ENCODE measurements around the gene CCDC32.

CCDC32 gene

DNA sequence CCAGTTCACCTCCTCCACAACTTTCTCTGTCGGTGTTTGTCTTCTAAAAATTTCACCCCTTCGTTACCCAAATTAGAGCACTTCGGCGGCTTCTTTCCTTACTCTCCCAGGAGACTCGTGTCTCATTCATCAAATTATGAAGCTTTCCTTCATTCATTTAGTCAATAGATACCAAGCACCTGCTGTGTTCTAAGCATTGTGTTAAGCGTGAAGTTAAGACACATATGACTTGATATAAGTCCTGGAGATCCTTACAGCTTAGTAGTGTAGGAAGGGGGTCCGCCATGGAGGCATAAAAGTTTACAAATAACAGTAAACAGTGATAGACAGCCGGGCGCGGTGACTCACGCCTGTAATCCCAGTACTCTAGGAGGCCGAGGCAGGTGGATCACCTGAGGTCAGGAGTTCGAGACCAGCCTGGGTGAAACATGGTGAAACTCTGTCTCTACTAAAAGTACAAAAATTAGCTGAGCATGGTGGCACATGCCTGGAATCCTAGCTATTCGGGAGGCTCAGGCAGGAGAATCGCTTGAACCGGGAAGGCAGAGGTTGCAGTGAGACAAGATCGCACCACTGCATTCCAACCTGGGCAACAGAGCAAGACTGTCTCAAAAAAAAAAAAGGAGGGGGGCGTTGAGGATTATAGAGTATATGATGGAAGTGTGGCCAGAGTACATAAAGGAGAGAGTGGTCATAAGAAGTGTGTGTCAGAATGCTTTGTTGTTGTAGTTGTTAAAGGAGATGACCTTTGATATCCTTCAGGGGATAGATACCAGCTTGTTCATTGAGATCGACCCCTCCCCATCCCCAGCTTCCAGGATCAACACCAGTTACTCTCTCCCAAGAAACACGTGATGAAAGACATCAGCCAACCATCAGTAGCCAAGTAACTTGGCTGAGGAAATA lies 744 bp upstream of the CCDC32 start:
- DNase-seq: no peak

DNA sequence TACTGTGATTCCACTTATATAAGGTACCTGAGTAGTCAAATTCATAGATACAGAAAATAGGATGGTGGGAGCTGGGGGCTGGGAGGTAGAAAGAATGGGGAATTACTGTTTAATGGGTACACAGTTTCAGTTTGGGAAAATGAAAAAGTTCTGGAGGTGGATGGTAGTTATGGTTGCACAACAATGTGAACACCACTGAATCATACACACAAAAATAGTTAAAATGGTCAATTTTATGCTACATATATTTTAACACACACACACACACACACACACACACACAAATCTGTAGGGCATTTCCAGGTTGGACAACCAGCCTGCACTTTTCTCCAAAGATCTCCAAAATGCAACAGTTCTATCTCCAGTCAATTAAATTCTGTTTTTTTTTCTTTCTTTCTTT lies 1.4 kb downstream of the CCDC32 start:
- no peak for DNase-seq

DNA sequence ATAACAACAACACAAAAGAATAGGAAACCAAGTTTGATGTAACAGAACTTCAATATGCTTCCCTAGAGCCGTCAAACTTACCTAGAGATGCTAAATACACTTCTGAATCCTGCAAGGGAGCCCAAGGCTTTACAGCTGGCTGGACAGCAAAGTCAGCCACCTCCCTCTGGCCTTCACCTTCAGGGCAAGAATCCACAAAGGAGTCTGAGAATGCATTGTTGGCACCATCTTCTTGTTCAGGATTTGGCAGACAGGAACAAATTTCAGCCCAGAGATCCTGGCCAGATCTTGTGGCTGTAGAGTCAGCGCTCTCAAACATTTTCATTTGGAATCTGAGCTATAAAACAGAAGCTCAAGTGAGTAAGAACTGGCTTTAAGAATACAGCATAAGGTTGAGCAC lies 2.2 kb downstream of the CCDC32 start:
- DNase-seq: no peak

DNA sequence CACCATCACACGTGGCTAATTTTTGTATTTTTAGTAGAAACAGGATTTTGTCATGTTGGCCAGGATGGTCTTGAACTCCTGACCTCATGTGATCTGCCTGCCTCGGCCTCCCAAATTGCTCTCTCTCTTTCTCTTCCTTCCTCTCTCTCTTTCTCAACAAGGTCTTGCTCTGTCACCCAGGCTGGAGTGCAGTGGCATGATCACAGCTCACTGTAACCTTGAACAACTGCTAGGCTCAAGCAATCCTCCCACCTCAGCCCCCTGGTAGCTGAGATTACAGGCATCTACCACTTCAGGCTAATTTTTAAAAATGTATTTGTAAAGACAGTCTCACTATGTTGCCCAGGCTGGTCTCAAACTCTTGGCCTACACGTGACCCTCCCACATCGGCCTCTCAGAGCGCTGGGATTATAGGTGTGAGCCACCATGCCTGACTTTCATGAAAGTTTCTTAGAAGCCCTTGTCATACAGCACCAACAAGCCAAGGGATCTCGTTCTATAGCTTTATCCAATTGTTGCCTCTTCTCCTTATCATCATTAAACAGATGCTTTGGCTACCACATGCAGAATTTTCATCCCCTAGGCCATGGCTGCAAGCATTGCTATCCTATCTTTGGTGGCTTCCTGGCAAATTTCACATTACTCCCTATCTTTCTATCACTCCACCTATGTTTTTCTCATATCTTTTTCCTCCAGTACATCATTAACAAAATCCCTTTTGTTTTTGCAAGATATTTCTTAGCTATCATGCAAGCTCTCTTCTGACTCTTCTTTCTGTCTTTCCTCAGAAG lies 5.7 kb downstream of the CCDC32 start:
- DNase-seq: no peak

DNA sequence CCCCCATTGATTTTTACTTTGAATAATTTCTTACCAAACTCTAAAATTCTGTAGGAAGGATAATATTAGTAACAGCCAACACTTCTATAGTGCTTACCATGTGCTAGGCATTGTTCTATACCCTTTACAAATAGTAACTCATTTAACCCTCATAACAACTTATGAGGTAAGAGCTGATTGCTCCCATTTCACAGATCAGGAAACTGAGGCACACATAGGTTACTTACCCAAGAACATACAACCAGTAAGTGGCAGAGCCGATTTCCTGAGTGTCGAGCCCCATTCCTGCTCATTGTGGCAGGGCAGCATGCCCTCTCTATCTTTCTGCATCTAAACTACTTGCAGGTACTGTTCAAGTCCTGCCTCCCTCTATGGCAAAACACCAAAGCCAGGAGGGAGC lies 9.0 kb downstream of the CCDC32 start:
- DNase-seq: no peak

DNA sequence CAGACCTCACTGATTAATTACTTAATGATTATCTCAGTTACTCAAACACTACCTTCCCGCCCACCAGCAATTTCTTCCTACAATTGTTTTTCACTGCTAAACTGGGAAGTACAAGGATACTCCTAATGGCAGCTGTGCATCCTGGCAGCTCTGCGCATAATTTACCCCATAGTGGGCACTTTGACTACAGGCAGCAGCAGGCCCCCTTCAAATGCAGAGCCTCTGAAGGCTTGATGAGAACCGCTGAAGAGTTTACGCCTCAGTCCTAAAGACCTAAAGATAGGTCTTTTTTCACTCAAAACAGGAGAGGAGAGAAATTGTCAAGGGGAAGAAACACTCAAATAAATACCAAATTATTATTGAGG lies 10.7 kb downstream of the CCDC32 start:
- DNase-seq: no peak

DNA sequence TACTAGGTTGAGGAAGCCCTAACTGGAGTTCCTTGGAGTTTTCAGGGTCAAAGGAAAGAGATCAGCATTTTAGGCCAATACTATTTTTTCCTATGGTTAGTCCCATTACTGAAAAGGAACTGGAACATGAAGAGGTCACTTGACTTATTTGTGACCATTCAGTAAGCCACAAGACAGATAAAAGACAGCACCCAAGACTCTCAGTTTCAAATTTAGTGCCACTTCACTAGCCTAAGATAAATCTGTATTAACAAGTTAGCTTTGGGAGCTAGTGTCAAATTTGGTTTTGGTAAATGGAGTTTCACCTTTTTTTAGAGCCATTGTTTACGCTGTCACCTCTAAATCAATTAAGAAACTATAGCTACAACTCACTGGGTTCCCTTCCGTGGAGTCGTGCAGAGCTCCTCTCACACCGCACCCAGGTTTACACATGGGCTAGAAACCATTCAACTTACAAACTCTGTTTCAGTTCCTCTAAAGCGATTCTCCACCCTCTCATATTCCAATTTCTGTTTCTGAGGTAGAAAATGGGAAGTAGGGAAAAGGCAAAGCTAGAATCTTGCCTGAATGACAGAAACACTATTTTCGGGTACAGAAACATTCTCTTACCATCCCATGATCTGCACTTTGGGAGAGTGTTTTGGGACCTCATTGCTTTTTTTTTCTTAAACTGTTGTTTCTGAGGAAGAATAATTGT lies 14.4 kb downstream of the CCDC32 start:
- no peak for DNase-seq

DNA sequence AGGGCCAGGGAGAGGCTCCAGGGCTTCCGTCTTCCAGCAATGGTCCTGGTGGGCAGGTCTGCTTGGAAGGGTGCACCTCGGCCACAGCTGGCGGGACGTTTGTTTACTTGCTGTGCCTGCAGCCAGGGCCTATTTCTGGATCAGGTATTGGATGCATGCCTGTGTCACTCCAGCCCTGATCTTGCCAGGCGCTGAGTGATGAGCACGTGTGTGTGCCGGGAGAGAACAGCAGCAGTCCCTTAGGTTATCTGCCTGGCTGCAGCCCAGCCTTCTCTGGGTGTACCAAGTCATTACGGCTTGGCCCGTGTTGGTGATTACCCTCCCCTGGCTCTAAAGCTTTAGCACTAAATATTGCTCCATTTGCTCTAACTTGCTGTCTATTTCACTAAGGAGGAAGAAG lies 14.9 kb downstream of the CCDC32 start:
- no peak for DNase-seq

DNA sequence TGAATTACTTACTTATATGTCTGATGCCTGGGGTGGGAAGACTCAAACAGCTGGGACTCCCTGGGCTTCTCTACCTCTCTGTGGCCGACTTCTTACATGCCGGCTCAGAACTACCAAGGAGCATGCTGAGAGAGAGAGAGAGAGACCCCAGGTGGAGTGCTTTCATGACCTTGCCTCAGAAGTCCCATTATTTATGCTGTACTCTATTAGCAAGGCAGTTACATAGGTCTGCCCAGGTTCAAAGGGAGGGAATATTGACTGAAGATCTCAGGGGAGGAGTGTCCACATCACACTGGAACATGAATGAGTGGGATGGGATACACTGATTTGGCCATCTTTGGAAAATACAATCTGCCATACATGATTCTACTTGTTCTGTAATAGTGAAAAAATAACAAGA lies 16.2 kb downstream of the CCDC32 start:
- DNase-seq: no peak

DNA sequence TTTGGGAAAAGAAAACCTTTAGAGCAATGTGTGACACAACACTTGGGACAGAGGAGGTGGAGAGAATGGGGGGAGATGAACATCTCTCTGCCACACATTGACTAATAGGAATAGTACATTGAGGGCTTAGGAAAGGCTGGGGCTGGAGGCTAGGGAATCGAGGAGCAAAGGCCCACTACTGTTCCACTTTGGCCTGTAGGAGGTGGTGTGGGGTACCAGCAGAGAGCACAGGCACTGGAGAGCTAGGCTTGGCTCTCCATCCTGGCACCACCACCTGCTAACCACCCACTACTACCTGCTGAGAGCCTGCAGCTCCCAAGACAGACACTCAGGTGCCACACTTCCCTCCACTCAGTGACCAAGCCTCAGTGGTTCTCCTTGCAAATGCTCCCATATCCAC lies 19.4 kb downstream of the CCDC32 start:
- no peak for DNase-seq

DNA sequence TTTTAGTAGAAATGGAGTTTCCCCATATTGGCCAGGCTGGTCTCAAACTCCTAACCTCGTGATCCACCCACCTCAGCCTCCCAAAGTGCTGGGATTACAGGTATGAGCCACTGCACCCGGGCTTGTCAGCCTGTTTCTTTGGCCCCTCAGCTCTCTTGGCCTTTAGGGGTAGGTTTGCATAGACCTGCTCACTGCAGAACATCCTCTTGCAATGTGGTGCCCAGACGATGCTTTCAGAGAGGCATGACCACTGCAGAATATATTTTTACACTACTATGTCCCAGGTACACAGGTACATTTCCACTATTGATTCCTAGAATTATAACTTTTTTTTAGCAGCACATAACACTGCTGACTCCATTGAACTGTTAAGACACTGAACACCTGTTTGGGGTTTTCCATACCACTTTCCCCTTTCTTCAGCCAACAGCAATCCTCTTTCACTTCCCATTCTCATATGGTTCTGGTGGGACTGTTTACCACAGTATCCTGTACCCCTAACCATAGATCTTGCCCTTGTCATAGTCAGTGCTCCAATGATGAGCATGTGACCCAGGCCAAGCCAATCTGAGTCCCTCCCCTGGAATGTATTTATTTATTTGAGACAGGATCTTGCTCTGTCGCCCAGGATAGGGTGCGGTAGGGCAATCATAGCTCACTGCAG lies 21.1 kb downstream of the CCDC32 start:
- no peak for DNase-seq

DNA sequence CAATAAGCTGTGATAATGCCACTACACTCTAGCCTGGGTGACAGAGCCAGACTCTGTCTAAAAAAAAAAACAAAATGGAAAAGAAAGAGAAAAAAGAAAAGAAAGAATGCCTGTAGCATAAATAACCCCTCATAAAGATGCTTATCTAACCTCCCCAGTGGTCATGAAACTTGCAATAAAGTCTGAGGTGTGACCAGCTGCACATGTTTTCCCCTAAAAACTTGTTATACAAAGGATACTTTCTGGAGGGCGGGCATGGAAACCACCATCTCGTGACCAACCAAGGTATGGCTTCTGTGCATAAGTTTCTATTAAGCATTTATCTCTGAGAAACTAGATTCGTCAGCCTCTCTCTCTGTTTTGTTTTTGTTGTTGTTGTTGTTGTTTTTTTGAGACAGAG lies 21.8 kb downstream of the CCDC32 start:
- no peak for DNase-seq

DNA sequence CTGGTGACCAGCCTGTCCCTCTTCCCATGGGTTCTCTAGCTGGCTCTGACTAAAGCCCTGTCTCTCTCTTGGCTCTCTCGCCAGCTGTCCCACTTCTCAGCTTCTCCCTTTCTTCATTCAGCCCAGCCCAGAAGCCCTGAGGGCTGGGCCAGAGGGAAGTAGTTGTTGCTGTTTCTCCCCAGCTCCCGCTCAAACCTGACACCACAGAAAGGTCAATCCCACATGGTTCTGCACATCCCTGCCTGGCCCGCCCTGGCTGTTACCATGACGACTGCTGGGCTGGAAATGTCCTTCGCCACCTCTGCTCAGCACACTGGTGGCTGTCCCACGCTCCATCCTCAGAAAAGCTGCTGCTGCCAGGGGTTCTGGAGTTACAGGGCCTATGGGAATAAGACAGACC lies 25.9 kb downstream of the CCDC32 start:
- no peak for DNase-seq

DNA sequence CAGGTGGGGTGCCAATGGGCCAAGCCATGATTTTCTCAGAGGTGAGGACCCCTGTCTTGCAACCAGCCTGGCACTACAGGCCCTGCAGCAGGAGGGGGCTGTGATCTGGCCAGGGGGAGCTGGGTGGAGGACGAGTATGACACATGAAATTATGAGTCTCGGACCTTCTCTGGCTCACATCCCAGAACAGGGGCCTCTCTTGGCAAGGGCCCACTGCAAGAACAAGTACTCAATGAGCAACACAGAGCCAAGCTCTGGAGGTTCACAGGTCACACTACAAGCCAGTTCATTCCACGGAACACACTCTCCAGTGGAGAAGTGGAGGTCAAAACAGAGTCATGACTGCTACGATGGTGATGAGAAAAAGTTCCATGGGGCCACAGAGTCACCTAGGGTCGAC lies 28.3 kb downstream of the CCDC32 start:
- no peak for DNase-seq

DNA sequence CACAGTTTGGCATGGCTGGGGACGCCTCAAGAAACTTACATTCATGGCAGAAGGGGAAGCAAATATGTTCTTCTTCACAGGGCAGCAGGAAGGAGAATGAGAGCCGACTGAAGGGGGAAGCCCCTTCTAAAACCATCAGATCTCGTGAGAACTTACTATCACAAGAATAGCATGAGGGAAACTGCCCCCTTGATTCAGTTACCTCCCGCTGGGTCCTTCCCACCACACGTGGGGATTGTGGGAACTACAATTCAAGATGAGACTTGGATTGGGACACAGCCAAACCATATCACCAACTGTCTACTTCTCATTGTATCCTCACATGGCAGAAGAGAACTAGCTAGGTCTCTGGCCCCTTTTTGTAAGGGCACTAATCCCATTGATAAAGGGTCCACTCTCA lies 30.5 kb downstream of the CCDC32 start:
- DNase-seq: no peak

DNA sequence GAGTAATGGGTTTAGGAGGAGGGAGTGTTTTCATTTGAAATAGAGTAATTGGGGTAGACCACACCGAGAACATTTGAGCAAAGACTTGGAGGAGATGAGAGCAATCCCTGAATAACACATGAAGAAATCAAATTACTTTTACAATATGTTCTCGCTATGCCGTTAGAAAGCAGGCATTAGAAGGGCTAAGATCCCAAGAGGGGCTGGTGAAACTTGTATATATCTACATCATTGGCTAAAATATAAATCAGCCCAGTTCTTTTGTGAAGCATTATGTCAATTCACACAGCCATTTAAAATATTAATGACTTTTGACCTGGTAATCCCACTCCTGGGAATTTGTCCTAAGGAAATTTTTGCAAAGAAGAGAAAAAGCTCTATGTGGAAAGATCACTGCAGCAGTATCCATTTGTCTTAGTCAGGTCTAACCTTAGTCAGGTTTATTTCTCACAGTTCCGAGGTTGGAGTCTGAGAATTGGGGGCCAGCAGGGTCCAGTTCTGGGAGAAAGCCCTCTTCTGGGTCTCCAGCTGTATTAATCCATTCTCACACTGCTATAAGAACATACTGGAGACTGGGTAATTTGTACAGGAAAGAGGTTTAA lies 31.0 kb downstream of the CCDC32 start:
- DNase-seq: no peak

DNA sequence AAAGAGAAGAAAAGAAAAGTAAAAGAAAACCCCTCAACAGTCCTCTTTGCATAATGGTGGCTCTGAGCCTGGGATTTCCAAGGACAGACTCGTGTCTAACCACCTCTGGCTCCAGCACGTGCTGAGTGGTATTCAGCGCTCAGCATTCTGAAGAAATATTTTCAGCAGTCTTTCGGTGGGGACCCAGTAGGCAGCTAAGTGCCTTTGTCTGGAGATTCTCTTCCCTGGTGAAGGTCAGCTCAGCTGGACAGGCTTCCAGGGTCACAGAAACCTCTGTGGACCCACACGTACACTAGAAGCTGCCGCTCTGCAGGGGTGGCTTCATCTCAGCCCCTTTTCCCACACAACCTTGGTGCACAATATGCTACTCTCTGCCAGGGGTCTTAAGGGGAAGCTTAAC lies 36.0 kb downstream of the CCDC32 start:
- no peak for DNase-seq

DNA sequence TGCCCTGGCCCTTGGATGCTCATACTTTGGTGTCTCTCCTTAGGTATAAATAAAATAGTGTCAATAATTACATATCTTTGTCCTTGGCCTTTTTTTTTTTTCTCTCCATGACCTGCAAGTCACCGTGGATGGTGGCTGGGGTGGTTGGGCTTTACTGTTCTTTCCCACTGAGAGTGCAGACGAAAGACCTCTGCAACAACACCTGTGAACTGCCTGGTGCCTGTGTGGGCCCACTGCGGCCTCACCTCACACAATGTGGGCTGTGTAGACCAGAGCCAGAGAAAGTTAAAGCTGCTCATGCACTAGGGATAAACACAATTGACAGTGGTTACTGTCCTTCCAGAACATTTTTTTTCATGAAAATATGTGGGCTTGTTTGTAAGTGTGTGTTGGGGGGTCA lies 39.0 kb downstream of the CCDC32 start:
- no peak for DNase-seq

DNA sequence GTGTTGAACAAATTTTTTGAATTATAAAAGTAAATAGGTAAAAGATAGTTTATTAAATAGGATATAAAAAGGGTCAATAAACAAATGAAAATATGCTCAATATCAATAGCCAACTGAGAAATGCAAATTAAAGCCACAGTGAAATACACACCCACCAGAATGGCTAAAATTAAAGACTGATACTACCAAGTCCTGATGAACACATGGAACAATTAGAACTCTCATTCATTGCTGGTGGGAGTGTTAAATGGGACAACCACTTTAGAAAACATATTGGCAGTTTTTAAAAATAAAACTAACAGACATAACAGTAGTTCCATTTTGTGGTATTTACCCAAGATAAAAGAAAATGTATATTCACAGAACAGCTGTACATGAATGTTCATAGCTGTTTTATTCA lies 41.2 kb downstream of the CCDC32 start:
- DNase-seq: no peak

DNA sequence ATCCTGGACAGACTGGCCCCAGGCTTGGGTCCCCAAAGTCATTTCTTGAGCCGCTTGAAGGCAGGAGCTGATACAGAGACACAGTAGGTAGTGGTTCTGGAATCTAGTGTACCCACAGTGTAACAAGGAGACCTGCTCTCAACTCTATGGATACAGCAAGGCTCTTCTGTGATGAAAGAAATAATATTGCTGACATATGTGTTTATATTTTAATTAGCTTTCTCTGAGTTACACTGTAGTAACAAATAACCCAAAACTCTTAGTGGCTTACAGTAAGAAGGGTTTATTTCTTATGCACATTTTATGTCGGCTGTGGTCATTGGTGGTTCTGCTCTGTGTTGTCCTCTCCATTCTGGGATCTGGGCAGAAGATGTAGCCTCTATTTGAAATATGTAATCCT lies 48.5 kb downstream of the CCDC32 start:
- no peak for DNase-seq

DNA sequence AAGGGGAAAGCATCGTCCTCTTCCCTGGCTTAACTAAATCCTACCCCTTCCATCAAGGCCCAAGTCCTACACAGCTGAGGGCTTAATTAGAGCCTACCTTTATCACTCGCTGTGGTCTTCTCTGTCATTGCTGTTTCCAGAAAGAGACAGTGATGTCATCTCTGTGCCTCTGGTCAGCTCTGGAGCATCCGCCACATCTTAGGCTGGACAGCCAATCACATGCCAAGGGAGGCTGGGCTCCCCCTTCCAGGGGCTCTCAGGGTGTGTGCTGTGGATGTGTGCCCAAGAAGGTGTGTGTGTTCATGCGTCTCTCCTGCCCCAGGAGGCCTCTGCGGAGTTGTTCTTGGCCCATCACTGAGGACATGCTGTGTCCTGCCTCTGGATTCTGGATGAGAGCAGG lies 51.2 kb downstream of the CCDC32 start:
- no peak for DNase-seq

DNA sequence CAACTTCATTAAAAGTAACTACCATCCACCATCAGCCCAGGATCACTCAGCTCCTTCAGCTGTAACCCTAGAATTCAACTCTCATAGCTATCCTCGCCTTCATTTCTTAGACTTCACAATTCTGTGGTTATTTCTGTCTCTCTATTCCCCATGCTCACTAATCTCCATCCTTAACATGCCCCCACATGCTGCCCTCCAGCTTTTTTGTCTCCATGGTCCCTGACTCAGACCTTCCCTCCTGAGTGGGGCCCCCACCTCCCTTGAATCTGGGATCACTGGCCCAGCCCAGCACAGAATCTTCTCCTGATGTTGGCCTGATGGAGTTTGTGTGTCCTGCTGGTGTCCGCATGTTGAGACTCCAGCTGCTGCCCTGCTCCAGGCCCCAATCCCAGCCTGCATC lies 52.4 kb downstream of the CCDC32 start:
- DNase-seq: no peak
